Prostate gland (tissue), 2 donors: Measurements from ENCODE around the gene OR2Z1. TPM values are rescaled to one million over a fixed set of nuclear protein-coding genes. Genes with fewer than 3 reads are reported as not detected.

Source experiments
- small RNA-seq, 2 donors: library from RNA; depleted of rRNA; stranded (forward); fragments of <200 nt; gene quantifications; one replicate each; pipeline ENCODE3, GENCODE V24; 2016
- total RNA-seq, 2 donors: library from RNA; depleted of rRNA; stranded (reverse); fragments of >200 nt; gene quantifications; one replicate each; pipeline ENCODE4 v1.1.0, GENCODE V29; 2016

OR2Z1 gene
- total RNA-seq, 2 donors from 2014 or later, result not detected

Small RNA genes within 50 kb of the gene (small RNA-seq; reads per million reads assigned to genes)
- gene AC012616.1, result 0 reads per million in 2 donors

Other genes with a start within 250 kb of the OR2Z1 start
- 1 to 10 TPM; 2.4 to 5.3 TPM for gene PRAM1, start 219.0 kb upstream of the OR2Z1 start, total RNA-seq
- gene ZNF414, start 207.5 kb upstream of the OR2Z1 start, total RNA-seq, result 10 to 100 TPM; 24.4 to 59.5 TPM
- 1 to 10 TPM; 6.1 to 9.4 TPM for gene MYO1F, start 144.2 kb upstream of the OR2Z1 start, total RNA-seq
- 10 to 100 TPM in 1 of 2 donors, 1 to 10 TPM in 1; 9.7 to 48.1 TPM for gene ADAMTS10, start 110.9 kb upstream of the OR2Z1 start, total RNA-seq
- not detected for gene NFILZ, start 91.0 kb upstream of the OR2Z1 start, total RNA-seq
- 10 to 100 TPM in 1 of 2 donors, not detected in 1; 10.2 TPM for gene ACTL9, start 22.8 kb upstream of the OR2Z1 start, total RNA-seq
- gene ZNF558, start 110.7 kb downstream of the OR2Z1 start, total RNA-seq, result 10 to 100 TPM; 28.6 to 45.2 TPM
- gene MBD3L1, start 110.7 kb downstream of the OR2Z1 start, total RNA-seq, result not detected